ENCODE data around the gene PITRM1. TPM values are rescaled to one million over a fixed set of nuclear protein-coding genes. Genes with fewer than 3 reads are reported as not detected.

The PITRM1 gene
- total RNA-seq, 2 donors from 2014 or later, result 45.3 to 50.2 TPM

DNA sequence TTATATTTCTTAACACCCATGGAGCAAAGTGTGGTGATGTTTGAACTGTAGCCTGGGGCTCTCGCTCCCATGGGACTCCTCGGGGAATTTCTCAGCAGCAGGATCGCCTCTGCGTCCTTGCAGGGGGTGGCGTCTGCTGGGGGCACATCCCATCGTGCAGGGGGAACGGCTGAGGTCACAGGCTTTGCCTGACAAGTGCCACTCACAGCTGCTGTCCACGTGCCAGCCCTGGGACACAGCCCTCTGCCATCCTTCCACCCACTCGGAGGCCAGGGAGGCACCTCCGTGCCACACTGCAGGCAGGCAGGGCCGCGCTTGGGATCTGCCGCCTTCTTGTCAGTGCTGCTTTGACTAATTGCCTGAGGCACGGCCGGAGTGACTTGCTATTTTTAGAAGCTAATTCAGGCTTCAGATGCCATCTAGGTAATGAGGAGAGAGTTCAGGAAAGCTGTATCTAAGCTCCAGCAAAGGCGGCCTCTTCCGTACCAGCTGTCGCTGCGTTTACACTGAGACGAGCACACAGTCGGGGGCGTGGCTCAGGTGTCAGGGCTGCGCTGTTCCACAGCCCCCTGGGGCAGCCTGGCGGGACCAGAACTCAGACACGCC lies 45.7 kb downstream of the PITRM1 start:
- Histone ChIP-seq H3K9ac (ENCODE audit: extremely low read depth, low read length, poor library complexity, severe bottlenecking) (no peak overlapping the region), H3K36me3 (ENCODE audit: control insufficient read depth, insufficient read depth, low read length) (peaks cover 5% of the 10 kb centered on the region), H3K4me3 (ENCODE audit: low read length) (no peak overlapping the region), H3K27me3 (ENCODE audit: control insufficient read depth, insufficient read depth, low read length, poor library complexity, severe bottlenecking) (no peaks in the 10 kb centered on the region), H3K9me3 (ENCODE audit: control insufficient read depth, low read length) (no peaks in the 10 kb centered on the region), H3K4me1 (ENCODE audit: control insufficient read depth, insufficient read depth, low read length) (no peaks in the 10 kb centered on the region), H3K27ac (ENCODE audit: low read depth, low read length) (peak overlapping the region; percentile 64)
- Mint-ChIP-seq H3K4me1 (peaks cover 1% of the 10 kb centered on the region), H3K4me3 (no peak overlapping the region), H3K27me3 (ENCODE audit: insufficient read depth) (no peaks in the 10 kb centered on the region), H3K27ac (no peak overlapping the region), H3K9me3 (peaks cover 1% of the 10 kb centered on the region), H3K36me3 (ENCODE audit: low read depth) (peaks cover 44% of the 10 kb centered on the region)
- 77 to 89% methylated on average over 23 to 25 of the region's 25 CpGs for WGBS, 2 experiments (ENCODE audit: insufficient coverage in 1 of 2, insufficient read length in 1 of 2)
- DNase-seq, result no peak
- no peak for TF ChIP-seq CTCF (conservative IDR thresholded peaks at IDR 0.05)

DNA sequence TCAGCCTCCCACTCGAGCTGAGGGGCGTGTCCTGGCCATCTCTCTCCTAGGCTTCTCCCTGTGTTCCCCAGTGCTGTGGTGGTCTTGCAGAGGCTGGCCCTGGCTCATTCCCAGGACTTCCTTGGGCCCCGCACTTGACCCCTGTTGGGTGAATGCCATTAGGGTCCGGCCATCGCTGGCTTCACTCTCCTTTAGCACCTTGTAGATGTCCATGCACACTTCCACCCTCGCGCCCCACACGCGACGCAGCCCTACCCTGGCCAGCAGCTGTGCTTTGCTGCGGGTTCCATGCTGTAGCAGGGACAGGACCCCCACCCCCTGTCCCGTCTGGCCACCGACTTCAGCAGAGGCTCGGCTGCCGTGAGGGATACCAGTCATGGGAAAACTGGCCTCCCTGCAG lies 46.3 kb downstream of the PITRM1 start:
- no peaks in the 10 kb centered on the region for H3K27me3 Mint-ChIP-seq (ENCODE audit: insufficient read depth)
- Histone ChIP-seq H3K9ac (ENCODE audit: extremely low read depth, low read length, poor library complexity, severe bottlenecking) (no peak overlapping the region), H3K4me1 (ENCODE audit: control insufficient read depth, insufficient read depth, low read length) (no peaks in the 10 kb centered on the region), H3K36me3 (ENCODE audit: control insufficient read depth, insufficient read depth, low read length) (peaks cover 5% of the 10 kb centered on the region), H3K27me3 (ENCODE audit: control insufficient read depth, insufficient read depth, low read length, poor library complexity, severe bottlenecking) (no peaks in the 10 kb centered on the region), H3K9me3 (ENCODE audit: control insufficient read depth, low read length) (no peaks in the 10 kb centered on the region), H3K27ac (ENCODE audit: low read depth, low read length) (no peak overlapping the region), H3K4me3 (ENCODE audit: low read length) (no peak overlapping the region)
- DNase-seq, result no peak
- H3K4me3 Mint-ChIP-seq, result no peak overlapping the region
- peaks cover 1% of the 10 kb centered on the region for H3K9me3 Mint-ChIP-seq
- no peak overlapping the region for H3K27ac Mint-ChIP-seq
- WGBS, 2 experiments (ENCODE audit: insufficient coverage in 1 of 2, insufficient read length in 1 of 2), result 94 to 95% methylated on average over 11 to 15 of the region's 15 CpGs
- peaks cover 45% of the 10 kb centered on the region for H3K36me3 Mint-ChIP-seq (ENCODE audit: low read depth)
- no peak for TF ChIP-seq CTCF (conservative IDR thresholded peaks at IDR 0.05)
- peaks cover 1% of the 10 kb centered on the region for H3K4me1 Mint-ChIP-seq

DNA sequence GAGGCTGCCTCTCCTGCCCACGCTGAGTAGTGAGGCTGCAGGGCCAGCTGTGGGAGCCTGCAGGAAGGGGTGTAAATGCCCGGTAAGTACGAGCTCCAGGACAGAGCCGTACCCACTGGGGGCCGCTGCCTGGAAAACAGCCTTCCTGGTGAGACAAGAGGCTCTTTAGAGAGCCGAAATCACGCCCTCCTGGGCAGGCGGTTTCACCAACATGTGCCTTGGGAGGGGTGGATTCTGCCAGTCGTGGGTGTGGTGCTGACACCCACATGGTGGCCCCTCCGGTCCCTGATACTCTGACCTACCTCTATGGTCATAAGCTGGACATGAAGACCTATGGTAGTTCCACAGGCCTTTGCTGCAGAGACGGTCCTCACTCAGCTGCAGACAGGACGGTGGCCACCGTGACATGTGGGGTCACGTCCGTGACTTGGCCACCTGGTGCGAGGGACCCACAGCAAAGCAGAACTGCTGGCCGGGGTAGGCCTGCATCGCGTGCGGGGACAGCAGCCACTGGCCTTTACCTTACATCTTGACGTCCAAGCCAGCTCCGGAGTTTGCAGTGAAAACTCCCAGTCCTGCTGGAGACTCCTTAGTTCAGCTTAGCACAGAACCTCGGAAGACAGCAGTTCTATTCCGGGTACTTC lies 46.9 kb downstream of the PITRM1 start:
- DNase-seq, result no peak
- H3K36me3 ChIP-seq (ENCODE audit: control insufficient read depth, insufficient read depth, low read length), result peaks cover 8% of the 10 kb centered on the region
- H3K27ac ChIP-seq (ENCODE audit: low read depth, low read length), result no peak overlapping the region
- Mint-ChIP-seq H3K4me3 (no peak overlapping the region), H3K27me3 (ENCODE audit: insufficient read depth) (no peaks in the 10 kb centered on the region), H3K27ac (no peak overlapping the region), H3K36me3 (ENCODE audit: low read depth) (peaks cover 46% of the 10 kb centered on the region), H3K9me3 (peaks cover 1% of the 10 kb centered on the region), H3K4me1 (no peaks in the 10 kb centered on the region)
- no peaks in the 10 kb centered on the region for H3K4me1 ChIP-seq (ENCODE audit: control insufficient read depth, insufficient read depth, low read length)
- H3K9ac ChIP-seq (ENCODE audit: extremely low read depth, low read length, poor library complexity, severe bottlenecking), result no peak overlapping the region
- H3K27me3 ChIP-seq (ENCODE audit: control insufficient read depth, insufficient read depth, low read length, poor library complexity, severe bottlenecking), result no peaks in the 10 kb centered on the region
- no peaks in the 10 kb centered on the region for H3K9me3 ChIP-seq (ENCODE audit: control insufficient read depth, low read length)
- TF ChIP-seq CTCF (conservative IDR thresholded peaks at IDR 0.05), result no peak
- WGBS, 2 experiments (ENCODE audit: insufficient coverage in 1 of 2, insufficient read length in 1 of 2), result 92 to 96% methylated on average over 16 to 24 of the region's 24 CpGs
- no peak overlapping the region for H3K4me3 ChIP-seq (ENCODE audit: low read length)
